SK-N-SH (cell line): ENCODE data around the gene MAU2. TPM values are rescaled to one million over a fixed set of nuclear protein-coding genes. Genes with fewer than 3 reads are reported as not detected.

Experiments used
- CTCF ChIA-PET: fragments of 300-600, 350-600 bp; formaldehyde crosslinking; extraction: SDS; loops from one replicate; lab custom pipeline; 2021; lab: Yijun Ruan, JAX
- POLR2A ChIA-PET: fragments of 350-600 bp; sonication (Branson Sonifier 250); formaldehyde crosslinking; extraction: SDS; loops from one replicate; lab custom pipeline; 2020; ENCODE audit warnings: antibody characterized with exemption, inconsistent platforms; lab: Yijun Ruan, JAX
- DNase-seq: peaks from one replicate; pipeline ENCODE4 v3.0.0; 2012
- H2AFZ ChIP-seq: fragments of 200-600 bp; sonication (generic); 2 replicates; pipeline ENCODE4 v1.8.1; 2016; ENCODE audit warnings: antibody characterized with exemption, mild to moderate bottlenecking, low read depth
- H3F3A ChIP-seq: fragments of 200-600 bp; sonication (generic); replicated peaks from 2 replicates; pipeline ENCODE3; 2016; ENCODE audit warnings: antibody characterized with exemption, mild to moderate bottlenecking; ENCODE audit not compliant: insufficient read depth
- H3K27ac ChIP-seq, 2 experiments: fragments of 200-500 bp in 1 of 2; fragments of 200-600 bp in 1 of 2; sonication (Bioruptor generic) in 1 of 2; sonication (generic), shearing (Covaris generic) in 1 of 2; 2 replicates each; pipeline versions ENCODE4 v1.5.1 to v1.6.1; 2014 to 2016; ENCODE audit warnings: low read depth in 2 of 2, inconsistent platforms in 1 of 2, low read length in 1 of 2, mild to moderate bottlenecking in 1 of 2, mixed read lengths in 1 of 2
- H3K27me3 ChIP-seq: fragments of 200-600 bp; sonication (generic), shearing (Covaris generic); 2 replicates; pipeline ENCODE4 v1.6.1; 2016; ENCODE audit warnings: mixed run types; ENCODE audit not compliant: insufficient read depth
- H3K36me3 ChIP-seq, 2 experiments: fragments of 200-500 bp in 1 of 2; fragments of 200-600 bp in 1 of 2; sonication (Bioruptor generic) in 1 of 2; sonication (generic) in 1 of 2; replicated peaks in 1 of 2; 2 replicates each; pipeline versions ENCODE3 to v1.5.1; 2014 to 2016; ENCODE audit warnings: low read length in 1 of 2, mild to moderate bottlenecking in 1 of 2; ENCODE audit not compliant: insufficient read depth in 2 of 2, control insufficient read depth in 1 of 2
- H3K4me1 ChIP-seq, 2 experiments: fragments of 200-500 bp in 1 of 2; fragments of 200-600 bp in 1 of 2; sonication (Bioruptor generic) in 1 of 2; sonication (generic), shearing (Covaris generic) in 1 of 2; 2 replicates each; pipeline versions ENCODE4 v1.5.1 to v1.6.1; 2014 to 2016; ENCODE audit warnings: low read depth in 1 of 2, low read length in 1 of 2, mixed run types in 1 of 2; ENCODE audit not compliant: insufficient read depth in 2 of 2, control insufficient read depth in 1 of 2
- H3K4me2 ChIP-seq: fragments of 200-600 bp; sonication (generic), shearing (Covaris generic); 2 replicates; pipeline ENCODE4 v1.6.1; 2017; ENCODE audit warnings: mixed run types
- H3K4me3 ChIP-seq, 2 experiments: fragments of 200-500 bp in 1 of 2; fragments of 200-600 bp in 1 of 2; sonication (Bioruptor generic) in 1 of 2; sonication (generic), shearing (Covaris generic) in 1 of 2; 2 replicates each; pipeline versions ENCODE4 v1.5.1 to v1.8.1; 2014 to 2016; ENCODE audit warnings: low read depth in 2 of 2, inconsistent platforms in 1 of 2, low read length in 1 of 2, mild to moderate bottlenecking in 1 of 2, mixed read lengths in 1 of 2, moderate library complexity in 1 of 2
- H3K79me2 ChIP-seq: fragments of 200-600 bp; sonication (generic); 2 replicates; pipeline ENCODE4 v1.8.1; 2017; ENCODE audit warnings: mild to moderate bottlenecking; ENCODE audit not compliant: insufficient read depth
- H3K9ac ChIP-seq: fragments of 200-600 bp; sonication (generic); 2 replicates; pipeline ENCODE4 v1.6.1; 2017; ENCODE audit warnings: mixed run types
- H3K9me2 ChIP-seq: fragments of 200-600 bp; sonication (generic); 2 replicates; pipeline ENCODE4 v1.6.1; 2017; ENCODE audit warnings: mixed run types
- H3K9me3 ChIP-seq: fragments of 200-600 bp; sonication (generic); 2 replicates; pipeline ENCODE4 v1.6.1; 2017; ENCODE audit warnings: mixed run types, mild to moderate bottlenecking, moderate library complexity
- H4K20me1 ChIP-seq: fragments of 200-600 bp; sonication (generic); 2 replicates; pipeline ENCODE4 v1.6.1; 2017; ENCODE audit warnings: mild to moderate bottlenecking, mixed run types; ENCODE audit not compliant: insufficient read depth
- CHD2 ChIP-seq: fragments of 150-350 bp; IDR thresholded peaks from 2 replicates; pipeline ENCODE4 v1.6.1; 2018; ENCODE audit warnings: low read length; ENCODE audit not compliant: partially characterized antibody
- EZH2phosphoT487 ChIP-seq: fragments of 200-600 bp; sonication (generic); IDR thresholded peaks from 2 replicates; pipeline ENCODE4 v1.6.1; 2017; ENCODE audit warnings: low read depth, mixed run types, mild to moderate bottlenecking, antibody characterized with exemption, moderate library complexity, borderline replicate concordance
- FOSL2 ChIP-seq: IDR thresholded peaks from 2 replicates; pipeline ENCODE4 v1.4.0; 2012; ENCODE audit warnings: low read depth, mild to moderate bottlenecking, moderate library complexity, borderline replicate concordance
- FOXM1 ChIP-seq: IDR thresholded peaks from 2 replicates; pipeline ENCODE4 v1.4.0; 2012; ENCODE audit warnings: low read depth, mild to moderate bottlenecking
- GABPA ChIP-seq: IDR thresholded peaks from 2 replicates; pipeline ENCODE4 v1.4.0; 2012; ENCODE audit warnings: low read depth, mild to moderate bottlenecking
- JUND ChIP-seq: IDR thresholded peaks from 2 replicates; pipeline ENCODE4 v1.4.0; 2012
- MXI1 ChIP-seq: IDR thresholded peaks from 2 replicates; pipeline ENCODE4 v1.6.1; 2012; ENCODE audit warnings: mild to moderate bottlenecking, low read depth, low read length, improper control_type of control experiment
- NFIC ChIP-seq: IDR thresholded peaks from 2 replicates; pipeline ENCODE4 v1.4.0; 2012; ENCODE audit warnings: borderline replicate concordance
- PBX3 ChIP-seq: IDR thresholded peaks from 2 replicates; pipeline ENCODE4; 2012
- POLR2AphosphoS5 ChIP-seq: IDR thresholded peaks from 2 replicates; pipeline ENCODE4 v1.6.1; 2012; ENCODE audit warnings: low read depth, low read length
- RAD21 ChIP-seq: IDR thresholded peaks from 2 replicates; pipeline ENCODE4 v1.6.1; 2012; ENCODE audit warnings: mild to moderate bottlenecking, low read length
- RCOR1 ChIP-seq: fragments of 150-350 bp; IDR thresholded peaks from 2 replicates; pipeline ENCODE4 v1.6.1; 2017; ENCODE audit warnings: antibody characterized with exemption, low read length
- RXRA ChIP-seq: IDR thresholded peaks from 2 replicates; pipeline ENCODE4 v1.4.0; 2012; ENCODE audit warnings: low read depth, mild to moderate bottlenecking, borderline replicate concordance
- SMC3 ChIP-seq: IDR thresholded peaks from 2 replicates; pipeline ENCODE4 v1.6.1; 2012; ENCODE audit warnings: low read depth, low read length, improper control_type of control experiment
- TAF1 ChIP-seq: IDR thresholded peaks from 2 replicates; pipeline ENCODE4 v1.6.1; 2012; ENCODE audit warnings: low read depth, mild to moderate bottlenecking, low read length, moderate library complexity, borderline replicate concordance
- TEAD4 ChIP-seq: IDR thresholded peaks from 2 replicates; pipeline ENCODE4 v1.4.0; 2012; ENCODE audit warnings: mild to moderate bottlenecking, borderline replicate concordance; ENCODE audit not compliant: insufficient read depth
- USF1 ChIP-seq: IDR thresholded peaks from 2 replicates; pipeline ENCODE4 v1.4.0; 2012; ENCODE audit warnings: low read depth, borderline replicate concordance
- YY1 ChIP-seq: IDR thresholded peaks from 2 replicates; pipeline ENCODE4 v1.4.0; 2012; ENCODE audit warnings: low read depth, mild to moderate bottlenecking
- WGBS: methylation state at CpG from one replicate; pipeline ENCODE4 v1.1.6; 2017; ENCODE audit warnings: low lambda C conversion rate; 5-methylcytosine and 5-hydroxymethylcytosine counted together
- polyA plus RNA-seq, 3 experiments: library from polyadenylated mRNA; depleted of rRNA; stranded (reverse); fragments of >200 nt; gene quantifications; 2 replicates each; pipeline ENCODE4 v1.2.3, GENCODE V29; 2012
- TF ChIP-seq, protein P1 (sequence below): fragments of 200-600 bp; sonication (generic); IDR thresholded peaks from 2 replicates; pipeline ENCODE4 v1.6.1; 2017; ENCODE audit warnings: antibody characterized with exemption, mild to moderate bottlenecking, moderate library complexity
- TF ChIP-seq, protein P2 (sequence below): fragments of 150-350 bp; IDR thresholded peaks from 2 replicates; pipeline ENCODE4 v1.6.1; 2017; ENCODE audit warnings: antibody characterized with exemption, low read length, low read depth, borderline replicate concordance

Gene MAU2
- polyA plus RNA-seq, 1 of the 3 experiments (the other 2 are of a cell fraction): 17.6 TPM

- Histone ChIP-seq H3F3A (peaks cover 39% of the 10 kb centered on the region), H3K79me2 (peaks cover 54% of the 10 kb centered on the region), H3K9me2 (no peaks in the 10 kb centered on the region), H3K27me3 (no peaks in the 10 kb centered on the region), H3K4me2 (no peak overlapping the region), H3K27ac (peak overlapping the region in 1 of 2 experiments; percentile 12; a peak in 1 of 4 replicates), H3K9ac (no peak overlapping the region), H3K4me1 (peaks cover 20 to 21% of the 10 kb centered on the region in 2 experiments; a peak in 3 of 4 replicates), H3K9me3 (no peaks in the 10 kb centered on the region), H4K20me1 (peaks cover 21% of the 10 kb centered on the region), H2AFZ (0 out of 2 replicates have a peak overlapping the region, but pooled peaks have one; percentile 18), H3K36me3 (no peaks in the 10 kb centered on the region), H3K4me3 (no peak overlapping the region)
- POLR2A ChIA-PET: no interaction called here
- CTCF ChIA-PET: interaction anchor here (0.6 to 4.6 kb wide), 6 partner anchors 10 to 125 kb away, joined by 3 to 23 read pairs (median 3); partner anchors contain the start of gene YJEFN3
- WGBS: 93% methylated on average over 5 of the region's 5 CpGs
- TF ChIP-seq FOSL2 (peak; percentile 55; the same call in 1 of the 2 replicates), TEAD4 (no peak), FOXM1 (no peak), JUND (peak; percentile 20; the same call in 1 of the 2 replicates), SMC3 (no peak)
- no peak for DNase-seq
Observed at GRCh38 chr19:19403373-19403901, 82.8 kb downstream of the MAU2 start.

GRCh38 chr19:19404879-19405860 is 84.5 kb downstream of the MAU2 start, which contains the start of gene GATAD2A:
GATAD2A (plus strand) TSS chr19:19405675; CDS start chr19:19465346, 59,671 bp downstream.
- Histone ChIP-seq H3K4me3 (peak within 1 kb of the TSS; percentile 86 to 97), H3K36me3 (no peaks in the 10 kb centered on the region), H2AFZ (peak within 1 kb of the TSS; percentile 34), H3K4me1 (peaks cover 22 to 24% of the 10 kb centered on the region in 2 experiments; a peak in 3 of 4 replicates), H3F3A (peaks cover 39% of the 10 kb centered on the region), H4K20me1 (peaks cover 37% of the 10 kb centered on the region), H3K79me2 (peaks cover 57% of the 10 kb centered on the region), H3K27me3 (no peaks in the 10 kb centered on the region), H3K9ac (peak within 1 kb of the TSS; percentile 85), H3K9me2 (no peaks in the 10 kb centered on the region), H3K27ac (peak within 1 kb of the TSS; percentile 70 to 89), H3K9me3 (no peaks in the 10 kb centered on the region), H3K4me2 (peak within 1 kb of the TSS; percentile 98)
- 10% methylated on average over 13 of the region's 90 CpGs for WGBS
- CTCF ChIA-PET: interaction anchor here (0.6 to 4.6 kb wide), 9 partner anchors 11 to 113 kb away, joined by 3 to 23 read pairs (median 3); no protein-coding TSS in a partner anchor
- peak; percentile 98 for DNase-seq
- POLR2A ChIA-PET: interaction anchor here (0.6 to 1.4 kb wide), 10 partner anchors 10 to 112 kb away, joined by 3 to 7 read pairs (median 4); no protein-coding TSS in a partner anchor
- peak; percentile 49 for TF ChIP-seq MXI1
- no peak for TF ChIP-seq EZH2phosphoT487
- no peak for TF ChIP-seq YY1
- peak; percentile 60 for TF ChIP-seq GABPA
- TF ChIP-seq RCOR1: no peak
- TF ChIP-seq NFIC: peak; percentile 13; the same call in 1 of the 2 replicates
- TF ChIP-seq FOXM1: no peak
- TF ChIP-seq CHD2: no peak
- 0 out of 2 replicates have a peak, but pooled peaks have one; percentile 31 for TF ChIP-seq USF1
- no peak; the same call in 1 of the 2 replicates for TF ChIP-seq RXRA
- TF ChIP-seq POLR2AphosphoS5: peak; percentile 34; the same call in 1 of the 2 replicates
- TF ChIP-seq, protein P1, sequence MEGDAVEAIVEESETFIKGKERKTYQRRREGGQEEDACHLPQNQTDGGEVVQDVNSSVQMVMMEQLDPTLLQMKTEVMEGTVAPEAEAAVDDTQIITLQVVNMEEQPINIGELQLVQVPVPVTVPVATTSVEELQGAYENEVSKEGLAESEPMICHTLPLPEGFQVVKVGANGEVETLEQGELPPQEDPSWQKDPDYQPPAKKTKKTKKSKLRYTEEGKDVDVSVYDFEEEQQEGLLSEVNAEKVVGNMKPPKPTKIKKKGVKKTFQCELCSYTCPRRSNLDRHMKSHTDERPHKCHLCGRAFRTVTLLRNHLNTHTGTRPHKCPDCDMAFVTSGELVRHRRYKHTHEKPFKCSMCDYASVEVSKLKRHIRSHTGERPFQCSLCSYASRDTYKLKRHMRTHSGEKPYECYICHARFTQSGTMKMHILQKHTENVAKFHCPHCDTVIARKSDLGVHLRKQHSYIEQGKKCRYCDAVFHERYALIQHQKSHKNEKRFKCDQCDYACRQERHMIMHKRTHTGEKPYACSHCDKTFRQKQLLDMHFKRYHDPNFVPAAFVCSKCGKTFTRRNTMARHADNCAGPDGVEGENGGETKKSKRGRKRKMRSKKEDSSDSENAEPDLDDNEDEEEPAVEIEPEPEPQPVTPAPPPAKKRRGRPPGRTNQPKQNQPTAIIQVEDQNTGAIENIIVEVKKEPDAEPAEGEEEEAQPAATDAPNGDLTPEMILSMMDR: peak; percentile 29; the same call in 1 of the 2 replicates
- TF ChIP-seq TAF1: peak; percentile 31; the same call in 1 of the 2 replicates
- TF ChIP-seq, protein P2, sequence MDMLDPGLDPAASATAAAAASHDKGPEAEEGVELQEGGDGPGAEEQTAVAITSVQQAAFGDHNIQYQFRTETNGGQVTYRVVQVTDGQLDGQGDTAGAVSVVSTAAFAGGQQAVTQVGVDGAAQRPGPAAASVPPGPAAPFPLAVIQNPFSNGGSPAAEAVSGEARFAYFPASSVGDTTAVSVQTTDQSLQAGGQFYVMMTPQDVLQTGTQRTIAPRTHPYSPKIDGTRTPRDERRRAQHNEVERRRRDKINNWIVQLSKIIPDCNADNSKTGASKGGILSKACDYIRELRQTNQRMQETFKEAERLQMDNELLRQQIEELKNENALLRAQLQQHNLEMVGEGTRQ: no peak
- TF ChIP-seq RAD21: 0 out of 2 replicates have a peak, but pooled peaks have one; percentile 16
- peak; percentile 28; the same call in 1 of the 2 replicates for TF ChIP-seq PBX3
